CD4-positive, alpha-beta T cell (primary cell): ENCODE data around the gene COMMD7. TPM values are rescaled to one million over a fixed set of nuclear protein-coding genes. Genes with fewer than 3 reads are reported as not detected.
"Not testable (repeated sequence)": the region's sequence is repeated elsewhere in the genome, so short reads cannot be mapped to it uniquely, and the experiment has no call there.

Experiments
- ATAC-seq: fragments of 200-7000 bp; cut with Tn5 transposase; one replicate; pipeline ENCODE4 v1.10.0; 2022; ENCODE audit warnings: mild to moderate bottlenecking; ENCODE audit not compliant: poor library complexity
- CTCF ChIA-PET: fragments of 350-600 bp; sonication (Branson Sonifier 250); formaldehyde crosslinking; loops from one replicate; lab custom pipeline; 2021; ENCODE audit warnings: antibody characterized with exemption, inconsistent platforms; lab: Charles Lee
- POLR2A ChIA-PET: fragments of 350-600 bp; sonication (Branson Sonifier 250); formaldehyde crosslinking; loops from one replicate; lab custom pipeline; 2021; ENCODE audit warnings: antibody characterized with exemption, inconsistent platforms; lab: Charles Lee
- DNase-seq, 14 experiments: peaks; one replicate each; pipeline ENCODE4 v3.0.0-alpha.2; 2013 to 2020; ENCODE audit warnings: mixed read lengths in 2 of 14
- H3K27ac ChIP-seq, 2 donors: one replicate each; pipeline versions ENCODE4 v1.5.1 to v1.7.0; 2013; ENCODE audit warnings: low read length in 2 of 2, low read depth in 1 of 2, mild to moderate bottlenecking in 1 of 2
- H3K27me3 ChIP-seq, 2 experiments: 1 replicate in 1 of 2; 2 replicates in 1 of 2; pipeline versions ENCODE4 v1.6.1 to v1.7.0; 2013; ENCODE audit warnings: low read length in 2 of 2, control low read depth in 1 of 2, mild to moderate bottlenecking in 1 of 2, moderate library complexity in 1 of 2; ENCODE audit not compliant: insufficient read depth in 2 of 2, control insufficient read depth in 1 of 2
- H3K36me3 ChIP-seq: one replicate; pipeline ENCODE4 v1.6.1; 2013; ENCODE audit warnings: low read length, control low read depth; ENCODE audit not compliant: insufficient read depth
- H3K4me1 ChIP-seq: one replicate; pipeline ENCODE4 v1.6.1; 2013; ENCODE audit warnings: low read length, control low read depth; ENCODE audit not compliant: insufficient read depth
- H3K4me3 ChIP-seq: one replicate; pipeline ENCODE4 v1.5.1; 2013; ENCODE audit warnings: mild to moderate bottlenecking, low read length, moderate library complexity
- H3K9me3 ChIP-seq, 2 experiments: 1 replicate in 1 of 2; 2 replicates in 1 of 2; pipeline versions ENCODE4 v1.6.1 to v1.7.0; 2013; ENCODE audit warnings: low read length in 2 of 2, mild to moderate bottlenecking in 2 of 2, control low read depth in 1 of 2, moderate library complexity in 1 of 2; ENCODE audit not compliant: control insufficient read depth in 1 of 2, insufficient read depth in 1 of 2
- H3K27ac Mint-ChIP-seq: one replicate; pipeline ENCODE4 v1.8.0; 2020; ENCODE audit warnings: mixed read lengths
- H3K27me3 Mint-ChIP-seq: one replicate; pipeline ENCODE4 v1.8.0; 2021; ENCODE audit warnings: mixed read lengths
- H3K36me3 Mint-ChIP-seq: one replicate; pipeline ENCODE4 v1.8.0; 2021; ENCODE audit warnings: low read depth, mixed read lengths
- H3K4me1 Mint-ChIP-seq: one replicate; pipeline ENCODE4 v1.8.0; 2021; ENCODE audit warnings: low read depth, mixed read lengths
- H3K4me3 Mint-ChIP-seq: one replicate; pipeline ENCODE4 v1.8.0; 2020; ENCODE audit warnings: mild to moderate bottlenecking, mixed read lengths
- H3K9me3 Mint-ChIP-seq: one replicate; pipeline ENCODE4 v1.8.0; 2020; ENCODE audit warnings: mixed read lengths
- intact Hi-C, 2 experiments: fragments of 100-400 bp; cut with DNase I in 1 of 2; cut with micrococcal nuclease in 1 of 2; formaldehyde crosslinking; loops; one replicate each; pipeline versions ENCODE4 v1.15.1 to v1.9.0; 2023 to 2025; cut with DNase I, micrococcal nuclease
- total RNA-seq, 174 experiments: library from RNA in 2 of 174; stranded (reverse) in 2 of 174; gene quantifications; one replicate each; pipeline ENCODE4 v1.2.3 and lab custom pipeline; 2021 to 2026
- TF ChIP-seq, protein P1 (sequence below): fragments of 200-600 bp; IDR thresholded peaks from one replicate; pipeline ENCODE4 v1.8.0; 2022; ENCODE audit warnings: antibody characterized with exemption, mild to moderate bottlenecking

COMMD7 gene
- total RNA-seq, 2 experiments from 2014 or later = 30.3 to 30.4 TPM

DNA sequence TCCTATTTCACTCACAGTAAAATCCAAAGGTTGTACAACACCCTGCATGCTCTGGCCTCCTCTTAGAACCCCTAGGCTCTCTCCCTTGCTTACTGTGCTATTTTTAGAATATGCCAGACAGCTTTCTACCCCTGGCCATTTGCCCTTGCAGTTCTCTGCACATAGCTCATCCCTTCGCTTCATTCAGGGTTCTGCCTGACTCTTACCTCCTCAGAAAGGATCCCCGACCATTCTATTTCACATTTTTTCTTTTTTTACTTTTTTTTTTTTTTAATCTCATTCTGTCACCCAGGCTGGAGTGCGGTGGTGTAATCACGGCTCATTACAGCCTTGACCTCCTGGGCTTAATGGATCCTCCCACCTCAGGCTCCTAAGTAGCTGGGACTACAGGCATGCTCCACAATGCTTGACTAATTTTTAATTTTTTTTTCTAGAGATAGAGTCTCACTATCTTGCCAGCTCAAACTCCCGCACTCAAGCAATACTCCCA lies 33.6 kb downstream of the COMMD7 start:
- no peak overlapping the region for H3K27ac Mint-ChIP-seq

DNA sequence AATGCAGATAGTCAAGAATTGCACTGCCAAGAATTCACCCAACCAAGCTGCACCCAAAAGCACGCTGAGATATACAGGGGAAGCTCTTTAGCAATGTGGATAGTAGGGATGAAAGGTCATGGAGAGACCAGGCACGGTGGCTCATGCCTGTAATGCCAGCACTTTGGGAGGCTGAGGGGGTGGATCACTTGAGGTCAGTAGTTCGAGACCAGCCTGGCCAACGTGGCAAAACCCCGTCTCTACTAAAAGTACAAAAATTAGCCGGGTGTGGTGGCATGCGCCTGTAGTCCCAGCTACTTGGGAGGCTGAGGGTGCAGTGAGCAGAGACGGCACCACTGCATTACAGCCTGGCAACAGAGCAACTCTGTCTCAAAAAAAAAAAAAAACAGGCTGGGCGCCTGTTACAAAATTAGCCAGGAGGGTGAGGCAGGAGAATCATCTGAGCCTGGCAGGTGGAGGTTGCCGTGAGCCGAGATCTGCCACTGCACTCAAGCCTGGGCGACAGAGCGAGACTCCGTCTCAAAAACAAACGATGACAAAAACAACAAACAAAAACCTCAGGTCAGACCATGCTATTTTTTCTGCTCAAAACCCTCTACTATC lies 34.1 kb downstream of the COMMD7 start:
- H3K9me3 ChIP-seq, H3K4me1 ChIP-seq, H3K4me3 ChIP-seq, DNase-seq, intact Hi-C loops, H3K27me3 Mint-ChIP-seq, H3K4me3 Mint-ChIP-seq, H3K27me3 ChIP-seq, H3K4me1 Mint-ChIP-seq, H3K27ac ChIP-seq, ATAC-seq, H3K9me3 Mint-ChIP-seq, POLR2A ChIA-PET, H3K27ac Mint-ChIP-seq: not testable (repeated sequence)
- CTCF ChIA-PET = interaction anchor here (1.5 kb wide), 1 partner anchor 70 kb away, joined by 4 read pairs; no protein-coding TSS in a partner anchor
- peaks cover 39% of the 10 kb centered on the region for H3K36me3 Mint-ChIP-seq
- H3K36me3 ChIP-seq = peaks cover 28% of the 10 kb centered on the region

More for the DNA sequence above, 33.6 kb downstream of the COMMD7 start:
- no peak for ATAC-seq
- Histone ChIP-seq H3K4me3 (no peak overlapping the region), H3K36me3 (peaks cover 27% of the 10 kb centered on the region), H3K4me1 (no peaks in the 10 kb centered on the region), H3K27ac (no peak overlapping the region), H3K27me3 (no peaks in the 10 kb centered on the region), H3K9me3 (no peaks in the 10 kb centered on the region)
- Mint-ChIP-seq H3K36me3 (peaks cover 37% of the 10 kb centered on the region), H3K27me3 (no peaks in the 10 kb centered on the region), H3K4me3 (no peak overlapping the region), H3K4me1 (peaks cover 6% of the 10 kb centered on the region), H3K9me3 (no peaks in the 10 kb centered on the region)
- no peak for DNase-seq
- POLR2A ChIA-PET = no interaction called here
- intact Hi-C loops = no loop called here
- TF ChIP-seq, protein P1, sequence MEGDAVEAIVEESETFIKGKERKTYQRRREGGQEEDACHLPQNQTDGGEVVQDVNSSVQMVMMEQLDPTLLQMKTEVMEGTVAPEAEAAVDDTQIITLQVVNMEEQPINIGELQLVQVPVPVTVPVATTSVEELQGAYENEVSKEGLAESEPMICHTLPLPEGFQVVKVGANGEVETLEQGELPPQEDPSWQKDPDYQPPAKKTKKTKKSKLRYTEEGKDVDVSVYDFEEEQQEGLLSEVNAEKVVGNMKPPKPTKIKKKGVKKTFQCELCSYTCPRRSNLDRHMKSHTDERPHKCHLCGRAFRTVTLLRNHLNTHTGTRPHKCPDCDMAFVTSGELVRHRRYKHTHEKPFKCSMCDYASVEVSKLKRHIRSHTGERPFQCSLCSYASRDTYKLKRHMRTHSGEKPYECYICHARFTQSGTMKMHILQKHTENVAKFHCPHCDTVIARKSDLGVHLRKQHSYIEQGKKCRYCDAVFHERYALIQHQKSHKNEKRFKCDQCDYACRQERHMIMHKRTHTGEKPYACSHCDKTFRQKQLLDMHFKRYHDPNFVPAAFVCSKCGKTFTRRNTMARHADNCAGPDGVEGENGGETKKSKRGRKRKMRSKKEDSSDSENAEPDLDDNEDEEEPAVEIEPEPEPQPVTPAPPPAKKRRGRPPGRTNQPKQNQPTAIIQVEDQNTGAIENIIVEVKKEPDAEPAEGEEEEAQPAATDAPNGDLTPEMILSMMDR = no peak
- CTCF ChIA-PET = interaction anchor here (1.0 to 1.5 kb wide), 3 partner anchors 69 to 80 kb away, joined by 3 to 5 read pairs (median 4); no protein-coding TSS in a partner anchor

DNA sequence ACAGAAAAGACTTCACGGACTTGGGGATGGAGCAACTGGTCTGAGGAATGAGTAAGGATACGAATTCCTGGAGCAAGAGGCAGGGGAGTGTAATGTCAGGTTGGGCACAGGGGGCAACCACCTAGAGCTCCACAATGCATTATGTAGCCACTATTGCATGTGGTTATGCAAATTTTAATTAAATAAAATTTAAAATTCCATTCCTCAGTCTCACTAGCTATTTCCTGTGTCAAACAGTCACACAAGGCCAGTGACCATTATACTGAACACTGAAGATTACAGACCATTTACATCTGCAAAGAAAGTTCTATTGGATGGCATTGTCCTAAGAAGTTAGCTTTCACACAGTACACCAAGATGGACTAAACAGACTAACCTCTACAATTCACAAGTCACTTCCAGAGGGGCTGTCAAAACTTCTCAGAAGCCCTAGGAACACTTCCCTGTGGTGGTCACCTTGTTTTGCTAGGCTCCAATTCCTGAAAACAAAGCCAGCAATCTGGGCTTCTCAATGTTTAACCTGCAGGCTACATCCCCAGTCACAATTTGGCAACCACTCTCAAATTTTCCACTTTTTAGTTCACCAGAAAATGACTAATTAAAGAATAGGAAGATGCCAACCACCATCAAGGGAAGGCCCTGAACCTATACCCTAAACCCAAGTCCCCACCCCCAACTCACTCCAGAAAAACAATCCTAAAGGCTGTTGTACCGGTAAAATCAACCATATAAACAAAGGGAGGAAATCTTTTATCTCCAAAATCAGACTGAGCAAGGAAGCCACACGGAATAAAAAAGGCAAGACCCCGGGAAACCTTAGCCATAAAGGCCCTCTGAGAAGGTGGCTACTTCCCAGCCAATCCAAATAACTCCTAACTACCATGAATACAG lies 35.3 kb downstream of the COMMD7 start:
- Mint-ChIP-seq H3K4me1 (peaks cover 6% of the 10 kb centered on the region), H3K9me3 (no peaks in the 10 kb centered on the region), H3K27me3 (no peaks in the 10 kb centered on the region), H3K4me3 (no peak overlapping the region), H3K27ac (no peak overlapping the region), H3K36me3 (peaks cover 40% of the 10 kb centered on the region)
- H3K27ac ChIP-seq = no peak overlapping the region
- H3K36me3 ChIP-seq = peaks cover 30% of the 10 kb centered on the region
- no peak overlapping the region for H3K4me3 ChIP-seq
- H3K9me3 ChIP-seq = no peaks in the 10 kb centered on the region
- ChIA-PET CTCF (interaction anchor here (1.0 to 1.5 kb wide), 2 partner anchors 70 to 71 kb away, joined by 4 read pairs; no protein-coding TSS in a partner anchor), POLR2A (no interaction called here)
- H3K27me3 ChIP-seq = no peaks in the 10 kb centered on the region
- no peak for ATAC-seq
- no peak for DNase-seq
- no peaks in the 10 kb centered on the region for H3K4me1 ChIP-seq
- intact Hi-C loops = no loop called here
- TF ChIP-seq, protein P1 = no peak
